Iris pigment epithelial cell (primary cell): ENCODE results near the gene MPZ.
"Not testable (repeated sequence)": the region's sequence is repeated elsewhere in the genome, so short reads cannot be mapped to it uniquely, and the experiment has no call there.

ENCODE experiments used
- DNase-seq: peaks from one replicate; pipeline ENCODE4 v3.0.0-alpha.2; 2011; ENCODE audit warnings: low read depth

MPZ gene

GRCh38 chr1:161300478-161300877, 9.3 kb downstream of the MPZ start:
- no peak for DNase-seq

DNA sequence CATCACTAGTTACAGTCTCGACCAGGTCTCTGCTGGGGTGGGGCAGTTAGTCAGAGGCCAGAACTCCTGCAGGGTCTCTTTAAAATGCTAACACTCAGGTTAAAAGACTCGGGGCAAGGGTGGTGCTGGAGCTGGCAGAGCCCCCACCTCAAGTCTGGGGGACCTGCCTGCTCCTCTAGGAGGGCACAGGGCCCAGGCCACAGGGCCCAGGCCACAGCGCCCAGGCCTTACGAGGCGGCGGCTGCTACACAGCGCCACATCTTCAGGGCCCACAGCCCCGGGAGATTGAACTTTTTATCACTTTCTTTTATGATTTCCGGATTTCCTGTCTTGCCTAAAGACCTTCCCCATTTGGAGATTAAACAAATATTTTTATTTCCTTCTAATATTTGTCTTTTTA, 10.4 kb downstream of the MPZ start:
- DNase-seq: no peak

DNA sequence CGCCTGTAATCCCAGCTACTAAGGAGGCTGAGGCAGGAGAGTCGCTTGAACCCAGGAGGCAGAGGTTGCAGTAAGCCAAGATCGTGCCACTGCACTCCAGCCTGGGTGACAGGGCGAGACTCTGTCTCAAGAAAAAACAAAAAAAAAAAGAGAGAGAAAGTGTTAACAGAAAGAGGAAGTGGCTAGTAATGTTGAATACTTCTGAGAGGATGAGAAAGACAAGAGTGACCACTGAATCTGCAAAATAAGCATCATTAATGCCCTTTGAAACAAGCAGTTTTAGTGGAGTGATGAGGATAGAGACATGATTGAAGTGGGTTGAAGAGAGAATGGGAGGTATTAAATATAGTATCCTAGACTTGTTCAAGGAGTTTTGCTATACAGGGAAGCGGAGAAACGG, 11.7 kb downstream of the MPZ start:
- no peak for DNase-seq

GRCh38 chr1:161297415-161297814, 12.4 kb downstream of the MPZ start:
- no peak for DNase-seq

GRCh38 chr1:161290779-161291178, 19.0 kb downstream of the MPZ start:
- DNase-seq: no peak

DNA sequence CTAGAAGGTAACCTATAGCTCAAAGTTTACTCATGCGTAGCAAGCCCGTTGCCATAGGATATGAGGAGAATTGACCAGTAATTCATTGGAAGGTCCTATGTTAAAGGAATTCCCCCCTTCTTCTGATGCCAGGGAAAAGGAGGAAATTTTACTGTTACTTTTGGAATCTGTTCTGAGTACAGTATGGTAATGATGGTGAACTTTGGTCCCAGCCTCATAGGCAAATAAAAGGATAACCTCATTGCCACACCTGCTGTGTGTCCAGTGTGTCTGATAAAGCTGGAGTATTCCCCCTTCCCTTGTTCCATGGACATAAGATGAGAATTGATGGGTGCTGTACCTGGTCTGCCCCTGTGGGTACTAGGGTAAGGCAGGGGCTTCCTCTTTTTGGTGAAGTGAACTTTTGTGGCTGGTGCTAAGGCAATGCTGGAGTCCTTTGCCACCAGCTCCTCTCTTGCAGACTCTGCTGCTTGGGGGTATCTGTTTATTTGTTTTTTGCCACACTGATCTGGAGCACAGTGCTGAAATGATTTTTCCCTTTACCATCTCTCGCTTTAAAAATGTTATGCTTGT, 22.2 kb downstream of the MPZ start:
- no peak for DNase-seq

- no peak for DNase-seq
These were observed 24.2 kb downstream of the MPZ start for GRCh38 chr1:161285521-161285920.

DNA sequence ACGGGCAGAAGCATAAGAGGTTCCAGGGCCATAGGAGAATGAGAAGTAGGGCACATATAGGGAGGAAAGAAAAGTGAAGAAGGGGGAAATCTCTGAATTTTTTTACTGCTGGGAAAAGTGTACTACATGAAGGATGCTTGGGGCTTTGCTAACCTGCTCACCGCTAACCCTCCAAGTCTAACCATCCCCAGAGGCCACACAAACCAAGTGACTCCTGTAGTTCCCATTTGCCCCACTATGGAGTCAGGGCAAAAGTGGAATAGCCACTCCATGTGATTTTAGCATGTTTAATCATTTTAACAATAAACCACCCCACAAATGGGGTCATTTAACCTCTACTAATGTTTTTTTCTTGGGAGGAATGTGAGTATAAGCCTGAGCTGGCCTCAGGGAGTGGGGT, 24.7 kb downstream of the MPZ start:
- DNase-seq: no peak

- no peak for DNase-seq
These were observed 26.8 kb downstream of the MPZ start for GRCh38 chr1:161282991-161283390.

GRCh38 chr1:161274874-161275273, 34.9 kb downstream of the MPZ start:
- DNase-seq: no peak

DNA sequence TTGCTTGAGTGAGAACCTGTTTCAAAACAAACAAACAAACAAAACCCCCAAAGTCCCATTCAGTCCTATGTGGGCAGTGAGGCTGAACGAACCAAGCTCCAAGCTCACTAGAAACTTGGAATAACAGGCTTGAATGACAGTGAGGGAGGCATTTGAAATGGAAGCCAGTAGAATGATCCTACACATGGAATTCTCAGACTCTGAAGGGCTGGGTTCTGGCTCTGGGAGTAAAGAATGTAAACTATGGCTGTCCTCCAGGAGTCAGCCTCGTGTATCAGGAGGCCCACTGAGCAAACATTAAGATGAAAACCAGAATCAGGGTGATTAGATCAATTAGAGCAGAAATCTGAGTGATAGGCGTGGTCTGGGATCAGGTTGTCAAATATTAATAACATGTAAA, 36.4 kb downstream of the MPZ start:
- DNase-seq: no peak

DNA sequence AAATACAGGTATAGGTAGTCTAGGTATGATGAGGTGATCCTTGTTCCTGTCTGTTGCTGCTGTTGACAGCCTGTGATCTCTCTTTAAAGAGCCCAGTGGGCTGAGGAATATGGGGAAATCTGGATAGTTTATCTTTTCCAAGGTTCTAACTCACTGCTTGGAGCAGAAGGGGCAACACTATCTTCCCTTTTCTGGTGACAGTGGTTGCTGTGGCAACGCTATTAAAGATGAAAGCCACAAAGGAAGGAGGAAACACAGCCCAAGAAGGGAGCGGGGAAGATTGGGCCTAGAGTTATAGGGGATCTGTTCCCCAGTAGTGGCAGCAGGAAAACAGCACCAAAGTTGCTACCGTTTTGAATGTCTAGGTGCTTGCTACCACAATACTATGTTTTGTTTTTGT, 42.4 kb downstream of the MPZ start:
- DNase-seq: no peak

- DNase-seq: no peak
These were observed 42.9 kb downstream of the MPZ start for GRCh38 chr1:161266836-161267235.

- DNase-seq: no peak
These were observed 43.6 kb downstream of the MPZ start for GRCh38 chr1:161266202-161266601.

DNA sequence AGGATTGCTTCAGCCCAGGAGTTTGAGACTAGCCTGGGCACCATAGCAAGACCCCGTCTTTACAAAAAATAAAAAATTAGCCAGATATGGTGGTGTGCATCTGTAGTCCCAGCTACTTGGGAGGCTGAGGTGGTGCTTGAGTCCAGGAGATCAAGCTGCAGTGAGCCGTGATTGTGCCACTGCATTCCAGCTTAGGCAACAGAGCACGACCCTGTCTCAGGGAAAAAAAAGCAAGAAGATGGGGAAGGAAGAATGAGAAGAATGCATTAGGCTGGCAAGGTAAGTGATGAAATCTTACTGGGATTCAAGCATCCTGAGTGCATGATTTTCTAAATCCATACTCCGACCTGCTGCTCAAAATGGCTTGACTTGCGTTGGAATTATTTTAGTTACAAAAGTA, 44.5 kb downstream of the MPZ start:
- no peak for DNase-seq

DNA sequence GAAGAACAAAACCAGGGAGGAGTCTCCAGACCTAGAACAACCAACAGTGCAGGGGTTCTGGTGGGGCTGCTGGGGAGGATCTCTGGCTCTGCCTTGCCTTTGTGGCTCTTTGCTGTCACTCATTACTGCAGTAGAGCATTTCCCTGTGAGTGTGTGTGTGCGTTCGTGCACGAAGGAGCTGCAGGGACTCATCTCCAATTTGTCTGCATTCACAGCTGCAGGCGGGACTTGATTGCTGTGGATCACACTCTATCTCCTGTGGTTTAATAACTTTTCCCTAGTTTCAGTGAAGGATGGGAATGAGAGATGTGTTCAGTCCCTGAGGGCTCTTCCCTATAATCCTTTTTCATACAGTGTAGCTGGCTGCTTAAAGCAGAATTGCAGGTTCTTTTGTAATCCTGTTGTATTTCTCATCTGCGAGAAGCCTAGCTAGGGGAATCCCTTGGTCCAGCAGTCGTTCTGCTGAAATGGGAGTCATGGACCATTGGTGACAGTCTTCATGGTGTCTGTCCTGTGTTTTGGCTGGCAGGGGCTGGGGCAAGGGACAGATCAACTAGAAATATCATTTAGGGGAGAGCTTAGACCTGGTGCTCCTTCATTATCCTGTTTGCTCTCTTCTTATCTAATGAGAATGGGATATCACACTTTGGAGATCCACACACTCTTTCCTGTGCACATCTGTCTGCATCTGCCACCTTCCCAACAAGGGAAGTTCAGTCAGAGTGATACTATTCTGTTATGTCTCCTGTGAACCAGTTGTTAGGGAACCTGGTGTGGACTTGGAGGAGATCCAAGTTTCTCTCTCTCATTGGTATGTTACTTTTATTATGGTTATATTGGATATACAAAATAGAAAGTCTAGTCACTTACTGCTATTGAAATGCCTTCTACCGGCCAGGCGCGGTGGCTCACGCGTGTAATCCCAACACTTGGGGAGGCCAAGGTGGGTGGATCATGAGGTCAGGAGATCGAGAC, 48.2 kb downstream of the MPZ start:
- peak; percentile 14 for DNase-seq

GRCh38 chr1:161260376-161261260, 49.1 kb downstream of the MPZ start:
- no peak for DNase-seq

- DNase-seq: no peak
These were observed 50.0 kb downstream of the MPZ start for GRCh38 chr1:161259765-161260164.

DNA sequence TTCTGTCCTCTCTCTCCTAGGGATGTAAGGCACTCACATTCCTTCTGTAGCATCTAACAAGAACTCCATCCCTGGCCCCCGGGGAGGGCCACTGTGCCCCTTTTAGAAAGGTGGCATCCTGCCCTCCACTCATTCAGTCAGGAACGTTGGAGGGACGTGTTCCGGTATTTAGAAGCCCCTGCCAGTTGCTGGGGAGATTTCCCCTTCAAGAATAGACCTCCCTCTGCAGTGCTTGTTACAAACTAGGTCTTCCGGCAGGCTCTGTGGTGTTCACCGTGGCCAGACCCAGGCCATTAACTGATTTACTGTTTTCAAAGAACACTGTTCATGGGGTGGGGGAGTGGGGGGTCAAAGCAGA, 50.4 kb downstream of the MPZ start:
- no peak for DNase-seq

- peak; percentile 69 for DNase-seq
These were observed 51.1 kb downstream of the MPZ start, which contains the start of gene PCP4L1 for GRCh38 chr1:161258439-161259344. PCP4L1 (plus strand) TSS chr1:161258745; CDS start chr1:161258975, 230 bp downstream.

GRCh38 chr1:161257109-161257508, 52.7 kb downstream of the MPZ start:
- not testable (repeated sequence) for DNase-seq
